Mesodermal cell (in vitro differentiated cells): ENCODE results near the gene MTHFD2L.
"Not testable (repeated sequence)": the region's sequence is repeated elsewhere in the genome, so short reads cannot be mapped to it uniquely, and the experiment has no call there.

ENCODE experiments used
- H3K27ac ChIP-seq: 2 replicates; pipeline ENCODE4 v1.7.0; 2013; ENCODE audit warnings: mild to moderate bottlenecking, low read depth, low read length, moderate library complexity; ENCODE audit not compliant: severe bottlenecking
- H3K36me3 ChIP-seq: 2 replicates; pipeline ENCODE4 v1.7.1; 2013; ENCODE audit warnings: mild to moderate bottlenecking, low read length, moderate library complexity; ENCODE audit not compliant: control insufficient read depth, insufficient read depth
- H3K4me1 ChIP-seq: one replicate; pipeline ENCODE4 v1.7.1; 2013; ENCODE audit warnings: mild to moderate bottlenecking, low read length; ENCODE audit not compliant: insufficient read depth, control insufficient read depth, poor library complexity, severe bottlenecking
- H3K4me3 ChIP-seq: 2 replicates; pipeline ENCODE4 v1.7.0; 2013; ENCODE audit warnings: low read length, control low read depth, mild to moderate bottlenecking; ENCODE audit not compliant: insufficient read depth, poor library complexity, severe bottlenecking; ENCODE audit errors: extremely low read depth
- H3K9me3 ChIP-seq: 2 replicates; pipeline ENCODE4 v1.7.1; 2013; ENCODE audit warnings: mild to moderate bottlenecking, low read length, moderate library complexity; ENCODE audit not compliant: control insufficient read depth
- WGBS, 2 experiments: methylation state at CpG; one replicate each; pipeline ENCODE4 v1.1.5; 2013; ENCODE audit warnings: missing lambda C conversion rate in 2 of 2; ENCODE audit not compliant: insufficient coverage in 2 of 2; 5-methylcytosine and 5-hydroxymethylcytosine counted together

MTHFD2L gene

DNA sequence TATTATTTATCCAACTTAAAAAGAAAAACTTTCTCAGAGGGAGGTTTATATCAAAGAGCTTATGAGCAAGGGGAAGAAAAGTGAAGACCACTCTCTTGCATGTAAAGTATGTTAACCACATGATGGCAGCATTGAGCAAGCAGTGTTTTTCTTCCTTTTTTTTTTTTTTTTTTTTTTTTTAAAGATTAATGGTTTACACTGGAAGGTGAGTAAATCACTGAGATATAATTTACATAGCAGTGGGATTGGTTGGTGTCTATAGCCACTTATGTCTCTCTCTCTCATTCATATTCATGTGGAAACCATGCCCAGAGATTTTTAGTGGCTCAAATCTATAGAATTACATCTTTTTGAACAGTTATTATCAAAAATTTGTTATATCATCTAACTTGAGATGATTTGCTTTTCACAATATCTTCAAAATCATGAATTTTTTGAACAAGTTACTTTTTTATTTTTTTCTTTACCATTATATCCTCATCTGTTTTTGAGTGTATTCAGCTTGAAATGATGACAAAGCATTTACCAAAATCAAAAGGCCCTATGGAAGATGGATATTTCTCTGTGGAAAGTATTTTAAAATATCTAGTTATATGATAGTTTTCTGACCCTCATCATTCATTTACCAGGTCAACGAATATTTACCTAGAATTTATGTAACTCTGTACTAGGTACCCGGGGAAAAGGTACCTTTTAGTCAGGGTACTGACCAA lies 31.6 kb downstream of the MTHFD2L start:
- no CpG with 5 or more reads among the region's 2 CpGs for WGBS, 2 experiments
- H3K4me1 ChIP-seq = no peaks in the 10 kb centered on the region
- no peak overlapping the region for H3K27ac ChIP-seq
- H3K4me3 ChIP-seq = no peak overlapping the region
- no peaks in the 10 kb centered on the region for H3K36me3 ChIP-seq
- no peaks in the 10 kb centered on the region for H3K9me3 ChIP-seq

- no peak overlapping the region for H3K27ac ChIP-seq
- H3K9me3 ChIP-seq = no peaks in the 10 kb centered on the region
- no peaks in the 10 kb centered on the region for H3K36me3 ChIP-seq
- H3K4me1 ChIP-seq = no peaks in the 10 kb centered on the region
- H3K4me3 ChIP-seq = no peak overlapping the region
- no CpG with 5 or more reads among the region's 4 CpGs for WGBS, 2 experiments
These were observed 32.4 kb downstream of the MTHFD2L start for GRCh38 chr4:74190332-74190731.

DNA sequence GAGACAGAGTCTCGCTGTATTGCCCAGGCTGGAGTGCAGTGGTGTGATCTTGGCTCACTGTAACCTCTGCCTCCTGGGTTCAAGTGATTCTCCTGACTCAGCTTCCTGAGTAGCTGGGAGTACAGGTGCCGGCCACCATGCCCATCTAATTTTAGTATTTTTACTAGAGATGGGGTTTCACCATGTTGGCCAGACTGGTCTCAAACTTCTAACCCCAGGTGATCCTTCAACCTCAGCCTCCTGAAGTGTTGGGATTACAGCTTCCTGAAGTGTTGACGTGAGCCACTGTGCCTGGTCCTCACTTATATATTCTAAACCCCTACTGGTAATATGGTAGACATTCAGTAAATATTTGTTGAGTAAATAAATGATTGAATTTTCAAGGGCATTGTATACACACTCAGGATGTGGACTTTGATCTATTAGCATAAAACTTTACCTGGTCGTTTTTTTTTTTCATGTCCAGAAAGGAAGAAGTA lies 33.0 kb downstream of the MTHFD2L start:
- no peaks in the 10 kb centered on the region for H3K36me3 ChIP-seq
- no peak overlapping the region for H3K27ac ChIP-seq
- 83 to 100% methylated on average over 1 of the region's 4 CpGs for WGBS, 2 experiments
- no peaks in the 10 kb centered on the region for H3K4me1 ChIP-seq
- no peak overlapping the region for H3K4me3 ChIP-seq
- H3K9me3 ChIP-seq = no peaks in the 10 kb centered on the region

DNA sequence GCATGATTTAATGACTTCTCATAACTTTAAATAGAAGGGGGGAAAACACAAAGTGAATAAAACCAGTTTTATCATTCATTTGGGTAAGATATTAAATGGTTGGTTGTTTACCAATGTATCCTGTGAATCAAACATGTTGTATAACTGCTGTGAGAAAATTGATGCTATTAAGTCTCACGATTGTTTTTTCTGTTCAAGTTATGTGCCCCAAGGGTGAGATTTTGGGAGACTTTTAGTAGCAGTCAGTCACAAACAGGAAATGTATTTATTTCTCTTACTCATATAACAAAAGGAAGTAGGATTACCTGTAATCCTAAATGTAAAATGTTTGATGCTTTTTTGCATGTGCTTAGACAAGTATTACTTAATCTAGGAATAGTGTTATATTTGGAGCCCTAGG lies 39.2 kb downstream of the MTHFD2L start:
- Histone ChIP-seq H3K27ac (no peak overlapping the region), H3K4me1 (peaks cover under 1% of the 10 kb centered on the region)
- no CpG with 5 or more reads among the region's 1 CpG for WGBS, 2 experiments

GRCh38 chr4:74202062-74202586 lies 44.2 kb downstream of the MTHFD2L start:
- WGBS, 2 experiments = 61 to 67% methylated on average over 3 to 4 of the region's 5 CpGs
- Histone ChIP-seq H3K9me3 (no peaks in the 10 kb centered on the region), H3K27ac (no peak overlapping the region), H3K36me3 (no peaks in the 10 kb centered on the region), H3K4me3 (no peak overlapping the region), H3K4me1 (peaks cover 23% of the 10 kb centered on the region)

More for the DNA sequence above, 39.2 kb downstream of the MTHFD2L start:
- no peaks in the 10 kb centered on the region for H3K36me3 ChIP-seq
- H3K4me3 ChIP-seq = no peak overlapping the region
- H3K9me3 ChIP-seq = no peaks in the 10 kb centered on the region

- no peaks in the 10 kb centered on the region for H3K9me3 ChIP-seq
- no peak overlapping the region for H3K4me3 ChIP-seq
- WGBS, 2 experiments = 83% methylated on average over 3 of the region's 3 CpGs; no CpG with 5 or more reads in 1 of the 2 experiments
- no peak overlapping the region for H3K27ac ChIP-seq
- peaks cover 36% of the 10 kb centered on the region for H3K4me1 ChIP-seq
- no peaks in the 10 kb centered on the region for H3K36me3 ChIP-seq
These were observed 45.5 kb downstream of the MTHFD2L start for GRCh38 chr4:74203467-74203866.

DNA sequence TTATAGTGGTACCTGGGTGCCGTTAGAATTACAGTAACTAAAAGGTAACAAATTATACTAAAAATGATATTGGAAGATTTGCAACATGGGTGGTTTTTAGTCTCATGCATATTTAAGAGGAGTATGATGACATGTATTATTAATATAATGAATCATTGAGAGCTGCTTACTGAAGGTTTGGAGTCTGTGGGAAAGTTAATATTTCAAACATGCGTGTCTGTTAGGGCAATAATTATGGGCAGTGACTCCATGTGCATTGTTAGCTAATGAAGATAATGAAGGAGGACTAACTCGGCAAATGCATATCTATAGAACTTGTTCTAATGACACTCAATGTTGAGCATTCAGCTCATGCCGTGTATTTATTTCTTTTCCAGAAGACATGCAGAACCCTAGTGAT lies 47.1 kb downstream of the MTHFD2L start:
- 100% methylated on average over 1 to 3 of the region's 4 CpGs for WGBS, 2 experiments
- no peak overlapping the region for H3K27ac ChIP-seq
- no peaks in the 10 kb centered on the region for H3K36me3 ChIP-seq
- H3K9me3 ChIP-seq = no peaks in the 10 kb centered on the region
- H3K4me3 ChIP-seq = no peak overlapping the region
- peaks cover 39% of the 10 kb centered on the region for H3K4me1 ChIP-seq

GRCh38 chr4:74205559-74205958 lies 47.6 kb downstream of the MTHFD2L start:
- H3K27ac ChIP-seq = peak overlapping the region; percentile 79
- peaks cover 39% of the 10 kb centered on the region for H3K4me1 ChIP-seq
- H3K4me3 ChIP-seq = no peak overlapping the region
- H3K36me3 ChIP-seq = no peaks in the 10 kb centered on the region
- no peaks in the 10 kb centered on the region for H3K9me3 ChIP-seq

- H3K4me3 ChIP-seq = no peak overlapping the region
- peaks cover 39% of the 10 kb centered on the region for H3K4me1 ChIP-seq
- H3K36me3 ChIP-seq = no peaks in the 10 kb centered on the region
- no peaks in the 10 kb centered on the region for H3K9me3 ChIP-seq
- peak overlapping the region; percentile 79 for H3K27ac ChIP-seq
- 60 to 71% methylated on average over 1 to 2 of the region's 3 CpGs for WGBS, 2 experiments
These were observed 48.3 kb downstream of the MTHFD2L start for GRCh38 chr4:74206088-74206825.

GRCh38 chr4:74214457-74215159 lies 56.7 kb downstream of the MTHFD2L start:
- H3K4me1 ChIP-seq, H3K36me3 ChIP-seq, H3K9me3 ChIP-seq, H3K4me3 ChIP-seq: not testable (repeated sequence)
- H3K27ac ChIP-seq = peak overlapping the region; percentile 29
- WGBS, 2 experiments = 85 to 86% methylated on average over 5 to 7 of the region's 7 CpGs
